ENCODE measurements around the gene LRBA.

GRCh38 chr4:150316332-150317205 lies 698.5 kb downstream of the LRBA start:
- TF ChIP-seq, protein P1, sequence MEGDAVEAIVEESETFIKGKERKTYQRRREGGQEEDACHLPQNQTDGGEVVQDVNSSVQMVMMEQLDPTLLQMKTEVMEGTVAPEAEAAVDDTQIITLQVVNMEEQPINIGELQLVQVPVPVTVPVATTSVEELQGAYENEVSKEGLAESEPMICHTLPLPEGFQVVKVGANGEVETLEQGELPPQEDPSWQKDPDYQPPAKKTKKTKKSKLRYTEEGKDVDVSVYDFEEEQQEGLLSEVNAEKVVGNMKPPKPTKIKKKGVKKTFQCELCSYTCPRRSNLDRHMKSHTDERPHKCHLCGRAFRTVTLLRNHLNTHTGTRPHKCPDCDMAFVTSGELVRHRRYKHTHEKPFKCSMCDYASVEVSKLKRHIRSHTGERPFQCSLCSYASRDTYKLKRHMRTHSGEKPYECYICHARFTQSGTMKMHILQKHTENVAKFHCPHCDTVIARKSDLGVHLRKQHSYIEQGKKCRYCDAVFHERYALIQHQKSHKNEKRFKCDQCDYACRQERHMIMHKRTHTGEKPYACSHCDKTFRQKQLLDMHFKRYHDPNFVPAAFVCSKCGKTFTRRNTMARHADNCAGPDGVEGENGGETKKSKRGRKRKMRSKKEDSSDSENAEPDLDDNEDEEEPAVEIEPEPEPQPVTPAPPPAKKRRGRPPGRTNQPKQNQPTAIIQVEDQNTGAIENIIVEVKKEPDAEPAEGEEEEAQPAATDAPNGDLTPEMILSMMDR (IDR thresholded peaks at IDR 0.05) = no peak
- TF ChIP-seq POLR2A (IDR thresholded peaks at IDR 0.05) (no peak), EP300 (IDR thresholded peaks at IDR 0.05) (no peak)

All from ovary (tissue), 3 donors.